T1000 (cell line): Measurements from ENCODE around the gene NLGN1.

Experiments used
- DNase-seq: peaks from one replicate; lab custom pipeline; 2025; ENCODE audit warnings: mixed read lengths; lab: John Stamatoyannopoulos, UW

Gene NLGN1

DNA sequence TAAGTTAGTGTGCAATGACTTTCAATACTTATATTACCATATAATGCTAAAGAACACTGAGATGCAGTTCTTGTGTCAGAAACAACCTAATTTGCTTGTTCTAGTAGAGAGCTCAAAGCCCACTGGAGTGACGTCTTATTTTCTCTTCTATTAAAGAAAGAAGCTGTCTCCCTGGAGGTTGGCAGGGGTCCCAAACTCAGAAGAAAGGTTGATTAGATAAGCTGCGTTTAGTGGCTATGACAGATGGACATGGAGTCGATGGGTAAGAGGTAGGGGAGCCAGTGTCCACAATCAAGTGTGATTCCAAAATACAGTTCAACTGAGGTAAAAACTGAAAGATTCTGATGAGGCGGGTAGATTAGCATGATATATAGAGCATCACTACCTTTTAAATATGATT lies 363.6 kb downstream of the NLGN1 start:
- DNase-seq: no peak

DNA sequence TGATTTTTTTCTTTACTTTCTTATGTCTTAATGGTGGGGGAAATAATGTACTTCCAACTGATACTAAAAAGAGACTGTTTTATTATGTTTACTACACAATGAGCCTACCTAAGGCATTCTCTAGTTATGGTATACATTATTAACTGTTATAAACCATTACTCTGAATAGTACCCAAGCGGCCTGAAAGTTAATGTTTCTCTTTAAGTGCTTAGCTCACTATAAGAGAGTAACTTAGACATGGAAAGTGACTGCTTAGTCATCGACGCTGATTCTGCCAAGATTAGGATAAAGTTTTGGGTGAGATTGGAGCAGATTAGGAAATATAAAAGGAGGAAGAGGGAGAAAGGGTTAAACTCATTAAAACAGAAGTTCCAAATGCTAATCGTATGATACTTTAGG lies 365.0 kb downstream of the NLGN1 start:
- DNase-seq: no peak

GRCh38 chr3:173770011-173770410 lies 372.5 kb downstream of the NLGN1 start:
- DNase-seq: no peak

DNA sequence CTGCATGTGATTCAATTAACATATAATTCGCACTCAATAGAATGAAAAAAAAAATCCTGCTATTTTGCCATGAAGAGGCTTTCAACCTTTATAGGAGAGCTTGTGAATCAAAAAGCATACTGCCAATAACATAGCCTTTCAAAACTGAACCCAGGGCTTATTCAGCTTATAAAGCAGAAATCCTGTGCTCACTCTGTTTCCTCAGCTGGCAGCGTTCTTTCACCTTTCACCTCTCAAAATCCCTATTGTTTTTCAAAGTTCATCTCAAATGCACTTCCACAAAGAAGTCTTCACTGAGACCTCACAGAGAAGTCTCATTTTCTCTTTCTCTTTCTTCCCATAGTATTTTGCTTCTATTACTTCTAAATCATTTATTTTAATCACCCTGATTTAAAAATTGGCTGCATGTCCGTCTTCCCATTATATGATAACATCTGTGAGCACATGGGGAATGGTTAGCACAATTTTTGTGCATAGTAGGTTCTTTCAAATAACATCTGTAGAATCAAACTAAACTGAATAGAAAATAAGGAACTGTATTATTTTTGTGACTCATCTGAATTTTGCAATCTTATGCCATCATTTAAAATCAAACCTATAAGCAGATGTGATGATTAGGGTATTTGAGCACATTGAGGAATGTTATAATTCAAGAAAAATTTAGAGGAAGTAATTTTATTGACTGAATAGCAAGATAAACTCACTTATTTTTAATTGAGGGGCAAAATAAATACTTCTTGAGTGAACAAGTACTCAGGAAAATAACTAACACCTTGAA lies 373.4 kb downstream of the NLGN1 start:
- no peak for DNase-seq

GRCh38 chr3:173773800-173774199 lies 376.3 kb downstream of the NLGN1 start:
- no peak for DNase-seq

- no peak for DNase-seq
Observed at GRCh38 chr3:173774294-173774693, 376.8 kb downstream of the NLGN1 start.

- DNase-seq: no peak
Observed at GRCh38 chr3:173778251-173778650, 380.7 kb downstream of the NLGN1 start.

DNA sequence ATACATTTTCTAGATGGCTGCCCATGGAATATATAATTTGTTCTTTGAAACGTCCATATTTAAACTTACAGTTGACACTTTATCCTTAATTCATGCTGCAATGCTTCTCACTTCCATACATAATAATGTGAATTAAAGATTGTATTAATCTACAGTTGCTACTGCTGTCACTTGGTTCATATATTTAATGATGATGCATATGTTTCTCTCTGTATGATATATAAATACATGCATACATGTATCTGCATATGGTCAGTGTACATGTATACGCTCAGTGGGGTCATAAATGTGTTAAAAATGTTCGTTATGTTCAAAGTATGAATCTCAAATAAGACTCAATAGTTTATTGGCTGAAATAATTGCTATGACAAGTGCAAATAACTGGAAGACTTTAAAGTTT lies 382.5 kb downstream of the NLGN1 start:
- no peak for DNase-seq

GRCh38 chr3:173785004-173785403 lies 387.5 kb downstream of the NLGN1 start:
- no peak for DNase-seq

GRCh38 chr3:173789530-173790162 lies 392.1 kb downstream of the NLGN1 start:
- DNase-seq: no peak

GRCh38 chr3:173793963-173794362 lies 396.4 kb downstream of the NLGN1 start:
- DNase-seq: no peak

DNA sequence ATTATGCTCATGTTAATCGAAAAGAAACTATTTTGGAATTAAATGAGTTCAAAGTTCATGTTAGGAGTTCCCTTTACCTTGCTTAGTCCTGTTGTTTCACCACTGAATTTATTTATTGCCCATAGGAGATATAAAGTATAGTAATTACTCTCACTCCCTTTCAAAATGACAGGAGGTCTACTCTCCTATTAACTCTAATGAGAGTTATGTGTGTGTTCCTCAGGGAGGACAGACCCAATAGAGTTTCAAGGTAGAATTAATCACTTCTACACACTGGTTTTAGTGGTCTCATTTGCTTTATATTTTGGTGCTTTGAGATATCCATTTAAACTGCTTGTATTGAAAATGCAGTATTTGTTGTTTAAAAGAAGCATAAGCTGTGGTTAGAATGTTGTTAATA lies 398.9 kb downstream of the NLGN1 start:
- DNase-seq: no peak

DNA sequence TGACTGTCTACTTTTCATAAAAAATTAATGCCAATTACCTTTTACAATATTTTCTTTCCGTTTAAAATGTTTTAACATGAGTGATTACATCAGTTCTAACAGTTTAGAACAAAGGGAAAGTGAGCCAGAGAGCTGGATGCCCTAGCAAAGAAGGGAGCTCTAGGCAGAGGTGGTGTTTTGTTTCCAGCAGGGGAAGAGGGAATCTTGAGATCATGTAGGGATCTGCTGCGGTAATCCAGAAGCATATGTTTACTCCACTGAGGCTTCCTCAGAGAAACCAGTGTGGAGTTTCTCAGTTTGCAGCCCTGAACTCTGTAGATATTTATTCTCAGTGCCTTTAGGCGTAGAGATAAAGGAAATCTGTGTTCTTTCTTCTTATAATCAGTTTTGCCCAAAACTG lies 399.3 kb downstream of the NLGN1 start:
- DNase-seq: no peak

- DNase-seq: no peak
Observed at GRCh38 chr3:173799060-173799816, 401.7 kb downstream of the NLGN1 start.

GRCh38 chr3:173800154-173800553 lies 402.6 kb downstream of the NLGN1 start:
- no peak for DNase-seq

DNA sequence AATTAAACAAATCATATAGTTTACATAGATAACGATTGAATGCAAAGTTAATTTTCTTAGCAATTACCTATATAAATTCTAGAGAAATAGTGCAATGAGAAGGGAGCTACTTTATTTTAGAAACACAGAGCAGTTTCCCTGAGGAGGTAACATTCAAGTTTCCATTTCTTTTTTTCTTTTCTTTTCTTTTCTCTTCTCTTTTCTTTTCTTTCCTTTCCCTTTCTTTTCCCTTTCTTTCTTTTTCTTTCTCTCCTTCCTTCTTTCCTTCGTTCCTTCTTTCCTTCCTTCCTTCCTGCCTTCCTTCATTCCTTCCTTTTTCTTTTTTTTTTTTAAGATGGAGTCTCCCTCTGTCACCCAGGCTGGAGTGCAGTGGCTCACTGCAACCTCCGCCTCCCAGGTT lies 417.3 kb downstream of the NLGN1 start:
- DNase-seq: no peak

DNA sequence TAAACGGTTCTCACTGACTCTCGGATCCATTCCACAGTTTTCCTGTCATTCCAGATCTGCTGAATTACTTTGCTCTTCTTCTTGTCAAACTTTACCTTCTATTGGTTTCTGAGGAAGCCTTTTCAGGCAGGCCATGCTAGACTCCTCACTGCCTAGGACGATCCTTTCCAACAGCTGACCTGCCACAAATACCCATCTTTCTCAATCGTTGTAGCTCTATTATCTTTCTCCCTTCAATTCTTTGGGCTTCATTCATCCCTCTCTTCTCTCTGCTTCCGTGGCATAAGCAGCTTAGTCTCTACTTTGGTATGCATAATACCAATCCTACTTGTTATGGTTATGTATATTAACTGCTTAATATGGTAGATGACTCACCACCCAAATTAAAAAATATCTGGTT lies 421.8 kb downstream of the NLGN1 start:
- no peak for DNase-seq

DNA sequence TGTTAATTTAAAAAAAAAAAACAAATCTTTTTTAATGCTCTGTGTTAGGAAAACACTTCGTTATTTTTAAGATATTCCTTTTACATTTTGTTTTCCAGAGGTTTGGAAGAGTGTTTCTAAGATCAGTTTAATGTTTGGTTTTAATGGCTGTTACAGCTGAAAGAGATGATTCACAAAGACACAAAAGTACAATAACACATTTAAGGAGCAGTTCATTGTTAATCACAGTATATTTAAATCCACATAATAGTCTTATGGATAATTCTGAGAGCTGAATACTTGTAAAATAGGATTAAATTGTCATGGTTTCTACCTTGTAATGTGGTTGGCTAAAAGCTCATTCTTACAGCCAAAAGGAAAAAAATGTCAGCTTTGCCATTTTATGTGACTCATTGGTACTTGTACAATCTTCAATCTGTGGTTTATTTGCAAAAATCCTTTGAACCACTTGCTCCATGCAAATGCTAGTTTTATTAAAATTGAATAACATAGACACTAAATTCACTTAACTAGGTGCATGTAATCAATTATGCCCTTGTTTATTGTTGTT lies 426.4 kb downstream of the NLGN1 start:
- no peak for DNase-seq

- DNase-seq: no peak
Observed at GRCh38 chr3:173825730-173826129, 428.2 kb downstream of the NLGN1 start.

GRCh38 chr3:173826416-173826815 lies 428.9 kb downstream of the NLGN1 start:
- no peak for DNase-seq

DNA sequence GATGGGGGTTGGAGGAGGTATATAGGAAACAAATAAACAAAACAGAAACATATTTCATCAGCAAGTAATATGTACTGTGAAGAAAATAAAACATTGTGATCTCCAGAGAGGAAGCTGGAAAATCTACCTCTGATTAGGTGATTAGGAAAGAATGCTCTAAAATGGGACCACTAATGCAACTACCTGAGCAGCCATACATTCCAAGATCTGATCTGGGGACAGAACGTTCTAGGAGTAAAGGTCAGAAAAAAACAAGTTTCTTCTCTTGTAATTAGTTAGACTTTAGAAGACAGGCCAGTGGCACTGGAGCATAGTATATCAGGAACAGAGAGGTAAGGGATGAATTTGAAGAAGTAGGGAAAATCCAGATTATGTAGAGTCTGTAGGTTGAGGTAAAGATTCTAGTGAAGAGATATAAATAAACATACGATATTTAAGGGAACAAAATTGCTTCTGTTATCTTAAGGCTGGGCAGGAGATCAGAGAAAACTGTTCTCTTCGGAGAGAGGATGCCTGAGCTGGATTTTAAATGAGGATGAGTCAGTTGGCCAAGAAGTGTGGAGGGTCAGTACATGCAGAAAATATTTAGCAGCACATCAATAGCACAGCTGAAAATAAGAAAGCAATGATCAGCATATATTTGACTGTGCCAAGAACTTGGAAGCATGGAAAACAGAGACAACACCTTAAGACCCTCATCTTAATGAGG lies 429.5 kb downstream of the NLGN1 start:
- no peak for DNase-seq

DNA sequence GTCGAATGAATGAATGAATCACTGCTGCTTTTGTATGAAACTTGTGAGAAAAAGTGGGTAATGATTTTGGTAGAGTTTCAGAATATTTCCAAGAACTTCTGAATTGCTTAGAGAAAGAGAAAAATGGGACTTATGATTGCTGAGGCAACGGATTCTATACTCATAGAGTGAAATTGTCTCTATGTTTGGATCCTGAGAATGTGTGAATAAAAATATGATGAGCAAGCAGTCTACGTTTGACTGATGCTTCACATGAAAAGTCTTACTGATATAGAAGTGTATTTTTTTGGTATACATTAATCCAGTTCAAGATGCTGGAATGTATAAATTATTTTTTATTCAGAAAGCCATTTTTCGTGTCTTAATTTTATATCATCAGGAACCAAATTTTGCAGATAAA lies 441.1 kb downstream of the NLGN1 start:
- DNase-seq: no peak
